GM12873 (cell line): ENCODE measurements around the gene PRRT4.

Experiments
- TF ChIP-seq, protein P1 (sequence below): IDR thresholded peaks from 2 replicates; pipeline ENCODE4 v1.5.1; 2012; ENCODE audit warnings: low read depth, mild to moderate bottlenecking, moderate library complexity, low read length, control low read depth; ENCODE audit not compliant: insufficient read depth; ENCODE audit errors: missing control alignments

Gene PRRT4

GRCh38 chr7:128303133-128303532, 58.4 kb downstream of the PRRT4 start:
- TF ChIP-seq, protein P1, sequence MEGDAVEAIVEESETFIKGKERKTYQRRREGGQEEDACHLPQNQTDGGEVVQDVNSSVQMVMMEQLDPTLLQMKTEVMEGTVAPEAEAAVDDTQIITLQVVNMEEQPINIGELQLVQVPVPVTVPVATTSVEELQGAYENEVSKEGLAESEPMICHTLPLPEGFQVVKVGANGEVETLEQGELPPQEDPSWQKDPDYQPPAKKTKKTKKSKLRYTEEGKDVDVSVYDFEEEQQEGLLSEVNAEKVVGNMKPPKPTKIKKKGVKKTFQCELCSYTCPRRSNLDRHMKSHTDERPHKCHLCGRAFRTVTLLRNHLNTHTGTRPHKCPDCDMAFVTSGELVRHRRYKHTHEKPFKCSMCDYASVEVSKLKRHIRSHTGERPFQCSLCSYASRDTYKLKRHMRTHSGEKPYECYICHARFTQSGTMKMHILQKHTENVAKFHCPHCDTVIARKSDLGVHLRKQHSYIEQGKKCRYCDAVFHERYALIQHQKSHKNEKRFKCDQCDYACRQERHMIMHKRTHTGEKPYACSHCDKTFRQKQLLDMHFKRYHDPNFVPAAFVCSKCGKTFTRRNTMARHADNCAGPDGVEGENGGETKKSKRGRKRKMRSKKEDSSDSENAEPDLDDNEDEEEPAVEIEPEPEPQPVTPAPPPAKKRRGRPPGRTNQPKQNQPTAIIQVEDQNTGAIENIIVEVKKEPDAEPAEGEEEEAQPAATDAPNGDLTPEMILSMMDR = no peak

DNA sequence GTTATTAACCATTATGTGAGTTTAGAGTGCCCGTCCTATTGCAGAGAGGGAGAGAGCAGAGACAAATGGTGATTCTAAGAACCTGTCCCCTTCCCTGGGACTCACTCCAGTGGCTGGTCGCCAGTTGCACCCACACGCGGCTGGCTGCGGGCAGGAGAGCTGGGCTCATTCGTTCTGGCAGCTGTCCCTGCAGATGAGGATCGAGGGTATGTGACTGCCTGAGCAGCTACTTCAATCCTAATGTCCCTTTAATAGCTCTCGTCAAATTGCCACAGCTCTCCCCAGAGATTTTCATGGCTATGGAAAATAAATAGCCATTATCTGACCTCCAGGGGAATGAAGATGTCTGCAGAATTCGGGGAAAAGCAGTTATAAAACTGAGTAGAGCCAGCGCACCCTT, 59.4 kb downstream of the PRRT4 start:
- TF ChIP-seq, protein P1 = no peak
